Esophagus muscularis mucosa (tissue), 4 donors: Measurements from ENCODE around the gene ICOS.

Experiments used
- EP300 ChIP-seq: sonication (generic); formaldehyde crosslinking; IDR thresholded peaks from one replicate; pipeline ENCODE4 v1.6.1; 2017; ENCODE audit warnings: antibody characterized with exemption
- POLR2A ChIP-seq: fragments of 450-650 bp; IDR thresholded peaks from one replicate; pipeline ENCODE4 v1.6.1; 2017; ENCODE audit warnings: antibody characterized with exemption, moderate library complexity, mild to moderate bottlenecking, low read depth
- POLR2AphosphoS5 ChIP-seq, 2 donors: sonication (generic); formaldehyde crosslinking; IDR thresholded peaks; one replicate each; pipeline ENCODE4 v1.6.1; 2017; ENCODE audit warnings: antibody characterized with exemption in 2 of 2
- TF ChIP-seq, protein P1 (sequence below), 3 experiments: fragments of 200-600 bp in 2 of 3; fragments of 450-650 bp in 1 of 3; sonication (generic) in 2 of 3; IDR thresholded peaks; one replicate each; pipeline ENCODE4 v1.5.1; 2017 to 2019; ENCODE audit warnings: antibody characterized with exemption in 3 of 3, mild to moderate bottlenecking in 2 of 3, moderate library complexity in 1 of 3

DNA sequence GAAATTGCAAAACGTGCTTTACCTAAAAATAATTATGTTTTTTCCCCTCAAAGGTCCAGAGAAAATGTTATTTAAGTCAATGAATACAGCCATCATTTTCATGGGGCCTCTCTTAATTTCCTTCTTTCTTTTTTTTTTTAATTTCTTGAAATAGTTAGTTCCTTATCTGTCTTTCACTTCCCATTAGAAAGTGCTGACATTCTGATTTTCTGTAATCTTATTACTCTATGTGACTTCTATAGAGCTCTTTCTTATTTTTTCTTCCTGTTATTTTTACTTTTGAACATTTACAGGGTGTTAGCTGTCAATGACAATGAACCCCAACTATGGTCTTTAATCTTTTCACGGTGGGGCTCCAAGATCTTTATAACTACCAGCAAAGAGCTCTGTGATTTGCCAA lies 39.0 kb upstream of the ICOS start:
- TF ChIP-seq, protein P1, sequence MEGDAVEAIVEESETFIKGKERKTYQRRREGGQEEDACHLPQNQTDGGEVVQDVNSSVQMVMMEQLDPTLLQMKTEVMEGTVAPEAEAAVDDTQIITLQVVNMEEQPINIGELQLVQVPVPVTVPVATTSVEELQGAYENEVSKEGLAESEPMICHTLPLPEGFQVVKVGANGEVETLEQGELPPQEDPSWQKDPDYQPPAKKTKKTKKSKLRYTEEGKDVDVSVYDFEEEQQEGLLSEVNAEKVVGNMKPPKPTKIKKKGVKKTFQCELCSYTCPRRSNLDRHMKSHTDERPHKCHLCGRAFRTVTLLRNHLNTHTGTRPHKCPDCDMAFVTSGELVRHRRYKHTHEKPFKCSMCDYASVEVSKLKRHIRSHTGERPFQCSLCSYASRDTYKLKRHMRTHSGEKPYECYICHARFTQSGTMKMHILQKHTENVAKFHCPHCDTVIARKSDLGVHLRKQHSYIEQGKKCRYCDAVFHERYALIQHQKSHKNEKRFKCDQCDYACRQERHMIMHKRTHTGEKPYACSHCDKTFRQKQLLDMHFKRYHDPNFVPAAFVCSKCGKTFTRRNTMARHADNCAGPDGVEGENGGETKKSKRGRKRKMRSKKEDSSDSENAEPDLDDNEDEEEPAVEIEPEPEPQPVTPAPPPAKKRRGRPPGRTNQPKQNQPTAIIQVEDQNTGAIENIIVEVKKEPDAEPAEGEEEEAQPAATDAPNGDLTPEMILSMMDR (IDR thresholded peaks at IDR 0.05): no peak
- TF ChIP-seq POLR2AphosphoS5 (IDR thresholded peaks at IDR 0.05) (no peak), POLR2A (no peak), EP300 (no peak)
